Karpas-422 (cell line): ENCODE data around the gene RSPH10B2. TPM values are rescaled to one million over a fixed set of nuclear protein-coding genes. Genes with fewer than 3 reads are reported as not detected.
"Not testable (repeated sequence)": the region's sequence is repeated elsewhere in the genome, so short reads cannot be mapped to it uniquely, and the experiment has no call there.

Experiments
- DNase-seq: peaks from one replicate; pipeline ENCODE4 v3.0.0-alpha.2; 2015
- H2AFZ ChIP-seq: fragments of 200-600 bp; sonication (generic); 2 replicates; pipeline ENCODE4 v1.6.1; 2014; ENCODE audit warnings: antibody characterized with exemption, low read length, mixed read lengths
- H3K27ac ChIP-seq: fragments of 200-600 bp; sonication (generic); 2 replicates; pipeline ENCODE4 v1.5.1; 2014; ENCODE audit warnings: mild to moderate bottlenecking, low read length, moderate library complexity
- H3K27me3 ChIP-seq: fragments of 200-600 bp; sonication (generic); 2 replicates; pipeline ENCODE4 v1.6.1; 2014; ENCODE audit warnings: low read length, mixed read lengths
- H3K36me3 ChIP-seq: fragments of 200-600 bp; sonication (generic); 2 replicates; pipeline ENCODE4 v1.6.1; 2014; ENCODE audit warnings: low read length, mixed read lengths; ENCODE audit not compliant: insufficient read depth
- H3K4me1 ChIP-seq: fragments of 200-600 bp; sonication (generic); 2 replicates; pipeline ENCODE4 v1.6.1; 2014; ENCODE audit warnings: mild to moderate bottlenecking, low read length, mixed read lengths
- H3K4me2 ChIP-seq: fragments of 200-600 bp; sonication (generic); 2 replicates; pipeline ENCODE4 v1.6.1; 2014; ENCODE audit warnings: low read length, low read depth, mild to moderate bottlenecking; ENCODE audit not compliant: poor library complexity, severe bottlenecking
- H3K4me3 ChIP-seq: fragments of 200-600 bp; sonication (generic); 2 replicates; pipeline ENCODE4 v1.5.1; 2014; ENCODE audit warnings: mild to moderate bottlenecking, antibody characterized with exemption, low read length, mixed read lengths
- H3K79me2 ChIP-seq: fragments of 200-600 bp; sonication (generic); 2 replicates; pipeline ENCODE4 v1.6.1; 2014; ENCODE audit warnings: mild to moderate bottlenecking, low read length, mixed read lengths
- H3K9ac ChIP-seq: fragments of 200-600 bp; sonication (generic); 2 replicates; pipeline ENCODE4 v1.6.0; 2014; ENCODE audit warnings: low read length
- H3K9me2 ChIP-seq: fragments of 200-600 bp; sonication (generic), shearing (Covaris generic); replicated peaks from 2 replicates; pipeline ENCODE4 v1.6.0; 2014; ENCODE audit warnings: mild to moderate bottlenecking, low read length, moderate library complexity; ENCODE audit not compliant: insufficient read depth
- H3K9me3 ChIP-seq: fragments of 300-700, 200-600 bp; sonication (generic); 2 replicates; pipeline ENCODE4 v1.6.1; 2014; ENCODE audit warnings: low read length, mixed read lengths
- H4K20me1 ChIP-seq: fragments of 200-600 bp; sonication (generic); 2 replicates; pipeline ENCODE4 v1.6.1; 2014; ENCODE audit warnings: mild to moderate bottlenecking, antibody characterized with exemption, low read length, low read depth; ENCODE audit not compliant: insufficient read depth
- total RNA-seq: library from RNA; depleted of rRNA; stranded (reverse); fragments of >200 nt; shearing (Covaris generic); gene quantifications from 2 replicates; pipeline ENCODE4 v1.2.3, GENCODE V29; 2014; ENCODE audit warnings: low replicate concordance; rRNA removed

Gene RSPH10B2
- total RNA-seq = 5.2 TPM in 1 of 2 replicates, not detected in the other

- not testable (repeated sequence) for H3K4me2 ChIP-seq, H3K4me1 ChIP-seq, H4K20me1 ChIP-seq, H3K9me3 ChIP-seq, H3K4me3 ChIP-seq, H3K27me3 ChIP-seq, H3K27ac ChIP-seq, DNase-seq, H3K36me3 ChIP-seq, H3K79me2 ChIP-seq, H2AFZ ChIP-seq, H3K9ac ChIP-seq, H3K9me2 ChIP-seq
Observed at GRCh38 chr7:6753964-6754363, at the start of gene RSPH10B2. TSS of gene RSPH10B2 (plus strand) at chr7:6754103. CDS start at chr7:6757678, 3,575 bp downstream.

GRCh38 chr7:6705959-6706665, 47.8 kb upstream of the RSPH10B2 start:
- peak; percentile 67 for DNase-seq
- H3K9me2 ChIP-seq = no peaks in the 10 kb centered on the region
- peak overlapping the region; percentile 36 for H3K27ac ChIP-seq
- no peaks in the 10 kb centered on the region for H4K20me1 ChIP-seq
- H3K4me2 ChIP-seq = peak overlapping the region; percentile 76
- H3K27me3 ChIP-seq = no peaks in the 10 kb centered on the region
- peak overlapping the region; percentile 99 for H3K4me3 ChIP-seq
- peaks cover 50% of the 10 kb centered on the region for H3K79me2 ChIP-seq
- peaks cover 41% of the 10 kb centered on the region for H3K36me3 ChIP-seq
- peaks cover 12% of the 10 kb centered on the region for H3K4me1 ChIP-seq
- H3K9ac ChIP-seq = peak overlapping the region; percentile 98
- no peak overlapping the region for H2AFZ ChIP-seq
- H3K9me3 ChIP-seq = peaks cover 34% of the 10 kb centered on the region

- H3K9ac ChIP-seq = peak within 1 kb of the TSS; percentile 98
Observed at GRCh38 chr7:6706666-6707407, 47.1 kb upstream of the RSPH10B2 start, which contains the start of gene ZNF12. TSS of gene ZNF12 (minus strand) at chr7:6706947. CDS start at chr7:6705173, 1,774 bp downstream.

GRCh38 chr7:6708304-6708703, 45.6 kb upstream of the RSPH10B2 start:
- Histone ChIP-seq H3K36me3 (peaks cover 23% of the 10 kb centered on the region), H3K4me2 (no peak overlapping the region), H3K27me3 (no peaks in the 10 kb centered on the region), H3K4me1 (peaks cover 12% of the 10 kb centered on the region), H3K4me3 (no peak overlapping the region), H3K9me3 (peaks cover 22% of the 10 kb centered on the region), H3K9me2 (no peaks in the 10 kb centered on the region), H3K79me2 (peaks cover 31% of the 10 kb centered on the region), H2AFZ (no peak overlapping the region), H3K27ac (no peak overlapping the region), H4K20me1 (no peaks in the 10 kb centered on the region), H3K9ac (no peak overlapping the region)
- no peak for DNase-seq

More at GRCh38 chr7:6706666-6707407, 47.1 kb upstream of the RSPH10B2 start, which contains the start of gene ZNF12:
- Histone ChIP-seq H3K9me3 (peaks cover 30% of the 10 kb centered on the region), H2AFZ (peak within 1 kb of the TSS; percentile 92), H3K4me1 (peaks cover 12% of the 10 kb centered on the region), H3K79me2 (peaks cover 42% of the 10 kb centered on the region), H3K9me2 (no peaks in the 10 kb centered on the region), H4K20me1 (no peaks in the 10 kb centered on the region), H3K36me3 (peaks cover 34% of the 10 kb centered on the region), H3K4me2 (peak within 1 kb of the TSS; percentile 76), H3K27ac (peak within 1 kb of the TSS; percentile 49), H3K4me3 (peak within 1 kb of the TSS; percentile 99), H3K27me3 (no peaks in the 10 kb centered on the region)
- peak; percentile 98 for DNase-seq

- Histone ChIP-seq H3K4me1 (peaks cover 12% of the 10 kb centered on the region), H3K9me2 (no peaks in the 10 kb centered on the region), H3K9ac (no peak overlapping the region), H3K9me3 (peaks cover 15% of the 10 kb centered on the region), H3K36me3 (peaks cover 10% of the 10 kb centered on the region), H3K27ac (no peak overlapping the region), H3K4me2 (no peak overlapping the region), H3K4me3 (no peak overlapping the region), H3K27me3 (no peaks in the 10 kb centered on the region), H2AFZ (no peak overlapping the region), H3K79me2 (peaks cover 18% of the 10 kb centered on the region), H4K20me1 (no peaks in the 10 kb centered on the region)
- DNase-seq = no peak
Observed at GRCh38 chr7:6709808-6710207, 44.1 kb upstream of the RSPH10B2 start.

- Histone ChIP-seq H3K4me1 (no peaks in the 10 kb centered on the region), H3K79me2 (no peaks in the 10 kb centered on the region), H3K9ac (no peak overlapping the region), H3K36me3 (no peaks in the 10 kb centered on the region), H3K4me2 (no peak overlapping the region), H3K9me2 (no peaks in the 10 kb centered on the region), H3K9me3 (peaks cover 7% of the 10 kb centered on the region), H3K4me3 (no peak overlapping the region), H3K27ac (no peak overlapping the region), H2AFZ (no peak overlapping the region), H3K27me3 (no peaks in the 10 kb centered on the region), H4K20me1 (no peaks in the 10 kb centered on the region)
- DNase-seq = no peak
Observed at GRCh38 chr7:6714360-6714759, 39.5 kb upstream of the RSPH10B2 start.

GRCh38 chr7:6715898-6716297, 38.0 kb upstream of the RSPH10B2 start:
- H3K4me2 ChIP-seq, H3K4me1 ChIP-seq, H3K36me3 ChIP-seq, H2AFZ ChIP-seq, H3K9me3 ChIP-seq, H4K20me1 ChIP-seq, H3K27me3 ChIP-seq, H3K27ac ChIP-seq, H3K79me2 ChIP-seq, H3K9ac ChIP-seq, H3K4me3 ChIP-seq, H3K9me2 ChIP-seq, DNase-seq: not testable (repeated sequence)

- H3K9me3 ChIP-seq = no peaks in the 10 kb centered on the region
- H4K20me1 ChIP-seq = no peaks in the 10 kb centered on the region
- no peak overlapping the region for H2AFZ ChIP-seq
- H3K36me3 ChIP-seq = no peaks in the 10 kb centered on the region
- DNase-seq = no peak
- no peak overlapping the region for H3K27ac ChIP-seq
- H3K9me2 ChIP-seq = no peaks in the 10 kb centered on the region
- H3K27me3 ChIP-seq = no peaks in the 10 kb centered on the region
- no peak overlapping the region for H3K9ac ChIP-seq
- H3K4me3 ChIP-seq = no peak overlapping the region
- no peak overlapping the region for H3K4me2 ChIP-seq
- H3K4me1 ChIP-seq = no peaks in the 10 kb centered on the region
- H3K79me2 ChIP-seq = no peaks in the 10 kb centered on the region
Observed at GRCh38 chr7:6718124-6718523, 35.8 kb upstream of the RSPH10B2 start.
